Mesothelial cell of epicardium (in vitro differentiated cells): ENCODE data around the gene MXD4. TPM values are rescaled to one million over a fixed set of nuclear protein-coding genes. Genes with fewer than 3 reads are reported as not detected.
"Not testable (repeated sequence)": the region's sequence is repeated elsewhere in the genome, so short reads cannot be mapped to it uniquely, and the experiment has no call there.

Experiments used
- DNase-seq, 2 experiments: peaks; one replicate each; pipeline ENCODE4 v3.0.0; 2021; ENCODE audit warnings: low spot score in 2 of 2; ENCODE audit not compliant: unreplicated experiment in 2 of 2
- H3K27ac Mint-ChIP-seq: 2 replicates; pipeline ENCODE4 v1.8.0; 2021; ENCODE audit warnings: mixed read lengths
- H3K27me3 Mint-ChIP-seq: 2 replicates; pipeline ENCODE4 v1.8.0; 2021; ENCODE audit warnings: low read depth, mixed read lengths
- H3K36me3 Mint-ChIP-seq: 2 replicates; pipeline ENCODE4 v1.8.0; 2021; ENCODE audit warnings: mixed read lengths
- H3K4me1 Mint-ChIP-seq: 2 replicates; pipeline ENCODE4 v1.8.0; 2021; ENCODE audit warnings: mixed read lengths
- H3K4me3 Mint-ChIP-seq: 2 replicates; pipeline ENCODE4 v1.8.0; 2021; ENCODE audit warnings: mild to moderate bottlenecking, moderate library complexity, mixed read lengths
- H3K9me3 Mint-ChIP-seq: 2 replicates; pipeline ENCODE4 v1.8.0; 2021; ENCODE audit warnings: mixed read lengths
- total RNA-seq: library from RNA; stranded (reverse); gene quantifications from 3 replicates; pipeline ENCODE4 v1.2.1, GENCODE V29; 2021
- TF ChIP-seq, protein P1 (sequence below): fragments of 200-600 bp; sonication (generic); IDR thresholded peaks from one replicate; pipeline ENCODE4 v1.5.0; 2021; ENCODE audit warnings: antibody characterized with exemption; ENCODE audit not compliant: unreplicated experiment

The MXD4 gene
- total RNA-seq, 1 donor from 2014 or later = 104 TPM

- Mint-ChIP-seq H3K9me3 (no peaks in the 10 kb centered on the region), H3K4me1 (no peaks in the 10 kb centered on the region), H3K27me3 (no peaks in the 10 kb centered on the region), H3K36me3 (no peaks in the 10 kb centered on the region), H3K4me3 (no peak overlapping the region), H3K27ac (no peak overlapping the region)
- TF ChIP-seq, protein P1, sequence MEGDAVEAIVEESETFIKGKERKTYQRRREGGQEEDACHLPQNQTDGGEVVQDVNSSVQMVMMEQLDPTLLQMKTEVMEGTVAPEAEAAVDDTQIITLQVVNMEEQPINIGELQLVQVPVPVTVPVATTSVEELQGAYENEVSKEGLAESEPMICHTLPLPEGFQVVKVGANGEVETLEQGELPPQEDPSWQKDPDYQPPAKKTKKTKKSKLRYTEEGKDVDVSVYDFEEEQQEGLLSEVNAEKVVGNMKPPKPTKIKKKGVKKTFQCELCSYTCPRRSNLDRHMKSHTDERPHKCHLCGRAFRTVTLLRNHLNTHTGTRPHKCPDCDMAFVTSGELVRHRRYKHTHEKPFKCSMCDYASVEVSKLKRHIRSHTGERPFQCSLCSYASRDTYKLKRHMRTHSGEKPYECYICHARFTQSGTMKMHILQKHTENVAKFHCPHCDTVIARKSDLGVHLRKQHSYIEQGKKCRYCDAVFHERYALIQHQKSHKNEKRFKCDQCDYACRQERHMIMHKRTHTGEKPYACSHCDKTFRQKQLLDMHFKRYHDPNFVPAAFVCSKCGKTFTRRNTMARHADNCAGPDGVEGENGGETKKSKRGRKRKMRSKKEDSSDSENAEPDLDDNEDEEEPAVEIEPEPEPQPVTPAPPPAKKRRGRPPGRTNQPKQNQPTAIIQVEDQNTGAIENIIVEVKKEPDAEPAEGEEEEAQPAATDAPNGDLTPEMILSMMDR = no peak
- DNase-seq = no peak
Measured at GRCh38 chr4:2222838-2223237, 39.1 kb downstream of the MXD4 start.

- H3K36me3 Mint-ChIP-seq, H3K4me1 Mint-ChIP-seq, H3K27ac Mint-ChIP-seq, H3K4me3 Mint-ChIP-seq, DNase-seq, H3K27me3 Mint-ChIP-seq, H3K9me3 Mint-ChIP-seq: not testable (repeated sequence)
Measured at GRCh38 chr4:2221378-2221777, 40.5 kb downstream of the MXD4 start.

DNA sequence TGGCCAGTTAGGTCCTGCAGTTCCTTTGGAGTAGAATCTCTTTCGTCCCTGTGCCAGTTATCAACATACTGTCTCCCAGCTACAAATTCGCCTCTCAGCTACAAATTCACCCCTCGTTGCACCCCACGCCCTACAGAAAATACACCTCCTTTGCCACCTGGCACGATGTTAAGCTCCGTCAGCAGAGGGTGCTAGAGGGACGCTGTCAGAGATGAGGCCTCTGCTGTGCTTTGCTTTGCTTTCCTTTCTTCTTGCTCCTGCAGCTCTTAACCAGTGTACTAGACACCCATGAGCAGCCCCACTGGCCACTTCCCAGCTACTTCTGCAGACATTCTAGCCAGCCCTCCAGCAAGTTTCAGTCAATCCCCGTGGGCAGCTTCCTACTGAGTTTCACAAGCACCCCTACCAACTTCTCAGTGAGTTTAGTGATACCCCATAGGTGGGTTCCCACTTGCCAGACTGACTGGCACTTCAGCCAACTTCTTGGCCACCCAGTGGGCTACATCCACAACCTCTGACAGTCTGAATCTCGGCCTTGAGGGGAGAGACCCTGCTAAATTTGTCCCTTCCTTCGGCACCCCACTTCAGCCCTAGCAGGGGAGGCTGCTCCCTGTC is 41.8 kb downstream of the MXD4 start:
- H3K27me3 Mint-ChIP-seq = peaks cover 8% of the 10 kb centered on the region
- H3K4me3 Mint-ChIP-seq = no peak overlapping the region
- no peaks in the 10 kb centered on the region for H3K9me3 Mint-ChIP-seq
- peak; percentile 51 to 80 for DNase-seq
- H3K27ac Mint-ChIP-seq = no peak overlapping the region
- H3K36me3 Mint-ChIP-seq = no peaks in the 10 kb centered on the region
- no peaks in the 10 kb centered on the region for H3K4me1 Mint-ChIP-seq
- TF ChIP-seq, protein P1 = peak; percentile 62

DNA sequence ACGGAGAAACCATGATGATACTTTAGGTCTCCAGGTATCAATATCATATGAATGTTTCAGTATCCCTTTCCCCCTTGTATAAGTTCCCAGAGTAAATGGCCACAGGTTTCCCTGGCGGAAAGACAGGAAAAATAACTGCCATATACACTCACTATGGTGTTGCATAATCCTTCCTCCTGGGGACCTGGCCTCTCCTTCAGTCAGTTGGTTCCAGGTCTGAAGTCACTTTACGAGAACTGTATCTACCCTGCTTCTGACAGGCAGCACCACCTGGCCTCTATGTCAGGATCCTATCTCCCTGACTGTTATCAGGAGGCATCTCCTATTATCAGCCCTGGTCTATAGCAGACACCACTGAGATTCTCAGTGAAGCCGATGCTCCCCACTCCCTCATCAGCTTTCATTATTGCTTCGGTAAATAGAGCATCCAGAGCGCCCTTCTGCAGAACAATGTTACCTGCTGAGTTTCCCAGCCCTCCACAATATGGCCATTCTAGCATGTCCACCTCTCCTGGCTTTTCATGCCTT is 42.6 kb downstream of the MXD4 start:
- Mint-ChIP-seq H3K9me3 (no peaks in the 10 kb centered on the region), H3K36me3 (no peaks in the 10 kb centered on the region), H3K27me3 (peaks cover 8% of the 10 kb centered on the region), H3K4me1 (no peaks in the 10 kb centered on the region), H3K27ac (no peak overlapping the region), H3K4me3 (no peak overlapping the region)
- TF ChIP-seq, protein P1 = no peak
- DNase-seq = no peak

- Mint-ChIP-seq H3K27ac (no peak overlapping the region), H3K4me1 (no peaks in the 10 kb centered on the region)
Measured at GRCh38 chr4:2218436-2218835, 43.5 kb downstream of the MXD4 start.

GRCh38 chr4:2217726-2218125 is 44.2 kb downstream of the MXD4 start:
- no peak for DNase-seq
- Mint-ChIP-seq H3K9me3 (no peaks in the 10 kb centered on the region), H3K36me3 (no peaks in the 10 kb centered on the region), H3K4me3 (no peak overlapping the region), H3K4me1 (no peaks in the 10 kb centered on the region), H3K27ac (no peak overlapping the region), H3K27me3 (peaks cover 8% of the 10 kb centered on the region)
- TF ChIP-seq, protein P1 = no peak

More at GRCh38 chr4:2218436-2218835, 43.5 kb downstream of the MXD4 start:
- no peak overlapping the region for H3K4me3 Mint-ChIP-seq
- DNase-seq = no peak
- no peaks in the 10 kb centered on the region for H3K9me3 Mint-ChIP-seq
- no peaks in the 10 kb centered on the region for H3K36me3 Mint-ChIP-seq
- H3K27me3 Mint-ChIP-seq = peaks cover 8% of the 10 kb centered on the region
- TF ChIP-seq, protein P1 = no peak
